SH-SY5Y (cell line): ENCODE results near the gene OSBPL7.

Experiments used
- GATA2 ChIP-seq: IDR thresholded peaks from 2 replicates; pipeline ENCODE4 v1.6.1; 2011; ENCODE audit warnings: mild to moderate bottlenecking, low read depth, low read length
- GATA3 ChIP-seq: IDR thresholded peaks from 2 replicates; pipeline ENCODE4 v1.6.1; 2011; ENCODE audit warnings: low read depth, mild to moderate bottlenecking, low read length, moderate library complexity

OSBPL7 gene

GRCh38 chr17:47840742-47841487 lies 19.3 kb upstream of the OSBPL7 start, which contains the start of gene SCRN2:
Gene SCRN2 (minus strand): TSS chr17:47841273. CDS start chr17:47840843, 430 bp downstream.
- no peak for TF ChIP-seq GATA3
- TF ChIP-seq GATA2, result no peak

DNA sequence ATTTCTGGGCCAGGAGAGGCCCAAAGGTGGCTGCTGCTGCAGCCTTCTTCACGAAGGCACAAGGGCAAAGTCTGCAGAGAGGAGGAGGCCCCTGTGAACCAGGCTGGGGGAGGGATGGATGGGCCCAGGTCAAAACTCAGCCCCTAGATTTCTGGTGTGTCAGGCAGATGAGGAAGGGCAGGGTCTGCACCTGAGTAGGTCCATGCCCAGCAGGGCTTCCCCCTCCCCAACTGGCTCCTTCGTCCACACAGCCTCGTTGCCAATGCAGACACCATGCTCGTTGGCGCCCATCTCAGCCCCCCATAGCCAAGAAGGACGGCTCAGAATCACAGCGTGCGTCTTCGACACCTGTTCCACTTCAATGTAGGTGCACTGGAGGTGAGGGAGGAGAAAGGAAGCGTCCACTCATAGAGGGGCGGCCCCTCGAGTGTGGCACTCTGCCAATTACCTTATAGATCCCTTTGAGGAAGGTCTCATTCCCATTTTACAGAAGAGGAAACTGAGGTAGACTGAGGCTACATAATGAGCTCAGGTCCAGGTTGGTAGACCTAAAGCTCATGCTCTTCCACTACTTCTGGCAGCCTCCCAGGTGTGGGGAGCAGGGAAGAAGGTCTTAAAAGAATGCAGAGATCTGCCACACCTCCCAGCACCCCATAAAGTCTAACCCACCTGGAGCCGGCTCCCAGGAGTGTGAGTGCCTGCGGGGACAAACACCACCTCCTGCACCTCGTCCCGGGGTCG lies 18.6 kb upstream of the OSBPL7 start:
- TF ChIP-seq GATA3 (no peak), GATA2 (no peak)

GRCh38 chr17:47839071-47839470 lies 17.5 kb upstream of the OSBPL7 start:
- no peak for TF ChIP-seq GATA3
- no peak for TF ChIP-seq GATA2

GRCh38 chr17:47838636-47839035 lies 17.0 kb upstream of the OSBPL7 start:
- TF ChIP-seq GATA2 (no peak), GATA3 (no peak)

DNA sequence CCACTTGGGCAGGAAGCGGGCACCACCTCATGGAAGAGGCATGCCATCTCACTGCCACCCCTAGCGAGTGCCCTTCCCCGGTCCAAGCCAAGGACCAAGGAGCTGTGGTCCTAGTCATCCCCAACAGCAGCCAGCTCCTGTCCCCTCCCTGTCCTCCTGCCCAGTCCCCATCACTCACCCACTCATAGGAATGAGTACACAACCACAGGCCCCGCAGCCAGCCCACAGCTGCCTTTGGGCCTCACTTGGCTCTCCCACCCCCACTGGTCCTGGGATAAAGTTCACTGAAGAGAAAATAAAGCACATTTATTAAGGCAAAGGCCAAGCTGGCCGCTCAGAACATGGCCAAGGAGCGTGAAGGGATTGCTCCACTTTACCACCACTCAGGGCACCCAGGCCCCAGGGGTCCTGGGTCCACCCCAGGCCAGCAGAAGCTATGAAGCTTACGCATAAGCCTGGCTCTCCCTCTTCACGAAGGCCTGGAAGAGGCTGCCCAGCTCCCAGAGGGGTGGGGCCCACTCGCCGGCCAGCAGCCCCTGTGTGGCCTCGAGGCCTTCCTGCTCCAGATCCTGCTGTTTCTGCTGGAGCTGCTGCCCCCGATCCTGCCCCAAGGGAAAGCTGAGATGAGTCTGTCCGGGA lies 15.9 kb upstream of the OSBPL7 start:
- TF ChIP-seq GATA3 (no peak), GATA2 (no peak)

GRCh38 chr17:47836601-47837000 lies 15.0 kb upstream of the OSBPL7 start:
- TF ChIP-seq GATA3 (no peak), GATA2 (no peak)

DNA sequence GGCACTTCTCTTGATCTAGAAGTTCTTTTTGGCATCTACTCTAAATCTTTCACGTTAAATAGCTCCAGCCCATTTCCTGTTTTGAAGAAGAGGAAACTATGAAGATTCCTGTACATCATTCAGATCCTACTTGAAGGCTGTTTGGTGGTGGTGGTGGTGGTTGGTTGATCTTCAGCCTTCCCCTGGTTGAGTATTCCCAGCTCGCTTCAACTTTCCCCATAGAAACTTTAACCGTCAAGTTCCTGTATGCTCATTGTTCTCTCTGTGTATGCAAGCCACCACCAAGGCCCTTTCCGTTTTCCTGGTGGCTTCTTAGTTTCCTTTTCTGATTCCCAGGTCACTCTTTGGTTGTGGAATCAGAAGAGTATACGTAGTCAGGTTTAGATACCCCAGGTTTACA lies 13.2 kb upstream of the OSBPL7 start:
- TF ChIP-seq GATA3 (no peak), GATA2 (no peak)

- TF ChIP-seq GATA2 (no peak), GATA3 (no peak)
Observed at GRCh38 chr17:47831934-47832327, 10.3 kb upstream of the OSBPL7 start.

DNA sequence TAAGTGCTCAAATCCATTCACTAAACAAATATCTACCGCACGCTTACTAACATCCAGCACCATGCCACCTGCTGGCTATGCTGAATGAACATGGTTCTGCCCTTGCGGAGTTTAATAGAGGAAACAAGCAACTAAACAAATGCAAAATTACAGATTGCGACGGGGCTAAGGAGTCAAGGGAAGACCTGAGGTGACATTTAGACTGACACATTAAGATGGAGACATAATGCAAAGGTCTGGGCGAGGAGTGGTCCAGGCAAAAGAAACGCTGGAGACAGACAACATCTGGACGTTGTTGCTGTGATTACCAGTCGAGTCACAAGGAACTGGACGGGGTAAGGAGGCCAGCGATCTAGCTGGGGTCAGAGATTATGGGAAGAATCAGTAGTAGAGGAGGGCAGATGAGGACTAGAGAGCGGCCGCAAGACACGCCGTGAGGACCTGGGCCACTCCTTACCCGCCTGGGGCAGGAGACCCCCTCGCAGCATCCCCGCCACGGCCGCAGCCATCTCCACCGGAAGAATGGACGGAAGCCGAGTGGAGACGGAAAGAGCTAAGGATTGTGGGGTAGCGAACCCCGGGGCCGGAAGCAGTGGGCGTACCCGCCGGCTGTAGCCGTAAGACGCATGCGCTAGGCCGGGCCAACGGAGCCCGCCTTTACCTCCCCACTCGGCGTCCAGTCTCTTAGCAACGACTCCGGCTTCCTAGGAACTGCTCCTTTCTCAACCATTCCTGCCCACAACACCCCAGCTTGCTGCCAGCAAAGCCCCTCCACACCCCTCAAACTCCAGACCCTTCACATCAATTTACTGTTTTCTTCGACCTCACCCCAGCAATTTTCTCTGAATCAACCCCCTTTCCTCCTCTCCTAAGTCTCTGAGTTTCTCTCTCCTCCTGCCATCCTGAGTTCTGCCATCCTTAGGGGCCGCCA lies 9.7 kb upstream of the OSBPL7 start, which contains the start of the genes LRRC46 and MRPL10:
TSS of gene LRRC46 (plus strand) at position 668 of the 931 bp plus-strand sequence. CDS start 320 bp downstream, outside the sequence.
TSS of gene MRPL10 (minus strand) at position 539 of the 931 bp plus-strand sequence. CDS start at position 509, 30 bp downstream.
- TF ChIP-seq GATA3, result no peak

- TF ChIP-seq GATA2 (no peak), GATA3 (no peak)
Observed at GRCh38 chr17:47830396-47831002, 8.9 kb upstream of the OSBPL7 start.

DNA sequence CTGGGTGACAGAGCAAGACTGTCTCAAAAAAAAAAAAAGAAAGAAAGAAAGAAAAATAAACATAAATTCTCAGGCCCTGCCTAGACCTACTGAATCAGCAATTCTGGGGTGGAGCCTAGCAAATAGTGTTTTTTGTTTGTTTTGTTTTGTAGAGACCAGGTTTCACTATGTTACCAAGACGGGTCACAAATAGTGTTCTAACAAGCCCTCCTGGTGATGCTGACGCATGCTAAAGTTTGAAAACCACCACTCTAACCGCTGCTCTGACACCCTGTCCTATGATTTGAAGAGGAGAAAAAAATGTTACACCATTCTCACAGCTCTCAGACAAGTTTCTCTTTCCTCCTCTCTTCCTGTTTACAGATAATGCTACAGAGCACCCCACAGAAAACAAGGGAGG lies 8.3 kb upstream of the OSBPL7 start:
- no peak for TF ChIP-seq GATA3

DNA sequence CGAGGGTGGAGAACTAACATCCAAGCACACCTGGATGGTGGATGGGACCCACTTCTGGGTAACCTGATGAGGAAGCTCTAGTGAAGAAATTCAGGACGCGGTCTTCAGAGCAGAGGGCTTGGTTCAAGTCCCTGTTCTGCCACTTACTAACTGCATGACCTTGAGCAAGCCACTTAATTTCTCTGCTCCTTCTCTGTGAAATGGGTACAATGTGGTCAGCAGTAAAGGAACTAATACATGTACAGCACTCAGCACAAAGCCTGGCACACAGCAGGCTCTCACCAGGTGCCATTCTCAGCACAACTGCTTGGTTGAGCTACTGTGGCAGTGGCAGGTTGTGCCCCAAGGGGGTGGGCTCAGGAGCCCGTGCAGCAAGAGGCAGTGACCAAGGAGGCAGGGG lies 1.9 kb upstream of the OSBPL7 start:
- TF ChIP-seq GATA2 (no peak), GATA3 (no peak)

- no peak for TF ChIP-seq GATA3
- TF ChIP-seq GATA2, result no peak
Observed at GRCh38 chr17:47822785-47823184, 1.2 kb upstream of the OSBPL7 start.
